ENCODE data around the gene INSYN1. TPM values are rescaled to one million over a fixed set of nuclear protein-coding genes. Genes with fewer than 3 reads are reported as not detected.

Gene INSYN1
- total and polyA plus RNA-seq, 3 donors from 2014 or later: 8.9 to 18.9 (median 15.9) TPM

GRCh38 chr15:73766598-73766997 is 13.4 kb upstream of the INSYN1 start:
- no peak for DNase-seq
- no peak overlapping the region for H3K27ac ChIP-seq
- no peaks in the 10 kb centered on the region for H3K36me3 ChIP-seq (ENCODE audit: low read depth, missing control alignments)
- WGBS, 2 donors: 96 to 100% methylated on average over 1 of the region's 1 CpG
- H3K4me1 ChIP-seq: peaks cover 12% of the 10 kb centered on the region
- no peak for TF ChIP-seq CTCF (IDR thresholded peaks at IDR 0.05)
- no peak for TF ChIP-seq POLR2A (IDR thresholded peaks at IDR 0.05)
- intact Hi-C loops (cut with DNase I; ENCODE audit: low total_unique reads): no loop called here
- H3K4me3 ChIP-seq: no peak overlapping the region
- no peaks in the 10 kb centered on the region for H3K9me3 ChIP-seq
- H3K27me3 ChIP-seq: no peaks in the 10 kb centered on the region

GRCh38 chr15:73765778-73766177 is 12.6 kb upstream of the INSYN1 start:
- no peaks in the 10 kb centered on the region for H3K27me3 ChIP-seq
- no peaks in the 10 kb centered on the region for H3K36me3 ChIP-seq (ENCODE audit: low read depth, missing control alignments)
- intact Hi-C loops (cut with DNase I; ENCODE audit: low total_unique reads): no loop called here
- peaks cover 12% of the 10 kb centered on the region for H3K4me1 ChIP-seq
- H3K9me3 ChIP-seq: no peaks in the 10 kb centered on the region
- no peak overlapping the region for H3K4me3 ChIP-seq
- H3K27ac ChIP-seq: no peak overlapping the region
- DNase-seq: no peak
- 91 to 92% methylated on average over 1 of the region's 1 CpG for WGBS, 2 donors
- TF ChIP-seq CTCF (IDR thresholded peaks at IDR 0.05) (no peak), POLR2A (IDR thresholded peaks at IDR 0.05) (no peak)

- H3K4me1 ChIP-seq: peaks cover 12% of the 10 kb centered on the region
- intact Hi-C loops (cut with DNase I; ENCODE audit: low total_unique reads): no loop called here
- DNase-seq: peak; percentile 77
- H3K9me3 ChIP-seq: no peaks in the 10 kb centered on the region
- H3K27me3 ChIP-seq: no peaks in the 10 kb centered on the region
- WGBS, 2 donors: 16 to 35% methylated on average over 3 of the region's 3 CpGs
- H3K4me3 ChIP-seq: no peak overlapping the region
- no peak overlapping the region for H3K27ac ChIP-seq
- TF ChIP-seq CTCF (IDR thresholded peaks at IDR 0.05) (no peak), POLR2A (IDR thresholded peaks at IDR 0.05) (no peak)
- no peaks in the 10 kb centered on the region for H3K36me3 ChIP-seq (ENCODE audit: low read depth, missing control alignments)
Observed at GRCh38 chr15:73763931-73764330, 10.8 kb upstream of the INSYN1 start.

GRCh38 chr15:73760330-73761329 is 7.5 kb upstream of the INSYN1 start:
- Histone ChIP-seq H3K9me3 (no peaks in the 10 kb centered on the region), H3K4me3 (no peak overlapping the region), H3K27me3 (no peaks in the 10 kb centered on the region), H3K27ac (no peak overlapping the region), H3K4me1 (peaks cover 12% of the 10 kb centered on the region), H3K36me3 (ENCODE audit: low read depth, missing control alignments) (no peaks in the 10 kb centered on the region)
- intact Hi-C loops (cut with DNase I; ENCODE audit: low total_unique reads): no loop called here
- DNase-seq: no peak
- 49 to 54% methylated on average over 11 of the region's 11 CpGs for WGBS, 2 donors
- no peak for TF ChIP-seq POLR2A (IDR thresholded peaks at IDR 0.05)
- no peak for TF ChIP-seq CTCF (IDR thresholded peaks at IDR 0.05)
